Measurements from ENCODE around the gene MYH9.

The MYH9 gene

GRCh38 chr22:36234213-36234612 lies 153.6 kb downstream of the MYH9 start:
- no peak for TF ChIP-seq CTCF (IDR thresholded peaks at IDR 0.05; ENCODE audit: insufficient read depth, low read length, missing control alignments)
- ChIA-PET POLR2A (no interaction called here), CTCF (no interaction called here)
- DNase-seq (ENCODE audit: low read depth, low spot score) = no peak
- no peak overlapping the region for H3K4me3 ChIP-seq (ENCODE audit: low read depth, low read length)

GRCh38 chr22:36233796-36234195 lies 154.0 kb downstream of the MYH9 start:
- DNase-seq (ENCODE audit: low read depth, low spot score) = no peak
- ChIA-PET CTCF (no interaction called here), POLR2A (no interaction called here)
- H3K4me3 ChIP-seq (ENCODE audit: low read depth, low read length) = no peak overlapping the region
- TF ChIP-seq CTCF (IDR thresholded peaks at IDR 0.05; ENCODE audit: insufficient read depth, low read length, missing control alignments) = no peak

- no peak overlapping the region for H3K4me3 ChIP-seq (ENCODE audit: low read depth, low read length)
- no peak for TF ChIP-seq CTCF (IDR thresholded peaks at IDR 0.05; ENCODE audit: insufficient read depth, low read length, missing control alignments)
- ChIA-PET CTCF (no interaction called here), POLR2A (no interaction called here)
- no peak for DNase-seq (ENCODE audit: low read depth, low spot score)
Measured at GRCh38 chr22:36232715-36233401, 154.9 kb downstream of the MYH9 start.

All from AG04449 (cell line).